Measurements from ENCODE around the gene HSD17B4.

HSD17B4 gene

GRCh38 chr5:119582987-119583386, 130.7 kb downstream of the HSD17B4 start:
- H3K27me3 ChIP-seq (ENCODE audit: control insufficient read depth, insufficient read depth, low read length) = peaks cover 12% of the 10 kb centered on the region
- H3K36me3 ChIP-seq (ENCODE audit: control insufficient read depth, insufficient read depth, low read length) = no peaks in the 10 kb centered on the region
- H3K4me1 ChIP-seq (ENCODE audit: control insufficient read depth, insufficient read depth, low read length) = peaks cover 4% of the 10 kb centered on the region
- H3K9ac ChIP-seq (ENCODE audit: low read length) = no peak overlapping the region
- no peak overlapping the region for H3K4me3 ChIP-seq (ENCODE audit: low read length)
- H3K9me3 ChIP-seq (ENCODE audit: control insufficient read depth, low read length) = no peaks in the 10 kb centered on the region

DNA sequence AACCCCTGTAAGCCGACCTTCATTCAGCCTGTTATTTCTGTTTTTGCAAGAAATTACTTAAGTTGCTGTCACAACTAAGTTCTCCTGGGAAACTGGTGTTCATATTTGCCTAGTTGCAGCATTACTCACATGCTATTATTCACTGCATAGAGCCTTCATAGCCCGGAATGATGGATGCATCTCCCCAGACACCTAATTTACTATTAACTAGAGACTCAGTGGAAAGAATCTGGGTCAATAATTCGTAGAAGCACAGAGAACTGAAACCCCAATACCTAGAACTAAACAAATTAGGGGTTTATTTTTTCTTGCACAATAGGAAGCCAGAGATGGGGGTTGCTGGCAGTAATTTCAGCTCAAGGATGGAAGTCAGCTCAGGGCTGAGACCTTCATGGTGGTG, 131.4 kb downstream of the HSD17B4 start:
- Histone ChIP-seq H3K36me3 (ENCODE audit: control insufficient read depth, insufficient read depth, low read length) (no peaks in the 10 kb centered on the region), H3K4me1 (ENCODE audit: control insufficient read depth, insufficient read depth, low read length) (peaks cover 4% of the 10 kb centered on the region), H3K9me3 (ENCODE audit: control insufficient read depth, low read length) (no peaks in the 10 kb centered on the region), H3K9ac (ENCODE audit: low read length) (no peak overlapping the region), H3K27me3 (ENCODE audit: control insufficient read depth, insufficient read depth, low read length) (peaks cover 12% of the 10 kb centered on the region), H3K4me3 (ENCODE audit: low read length) (no peak overlapping the region)

Data from mucosa of stomach (tissue), 1 donor.